Fibroblast of villous mesenchyme (primary cell): ENCODE data around the gene CACNA1C. TPM values are rescaled to one million over a fixed set of nuclear protein-coding genes. Genes with fewer than 3 reads are reported as not detected.

Experiments used
- DNase-seq: peaks from one replicate; pipeline ENCODE4 v3.0.0-alpha.2; 2010; ENCODE audit warnings: low read depth
- H3K4me3 ChIP-seq: 2 replicates; pipeline ENCODE4 v1.5.1; 2011; ENCODE audit warnings: low read depth, mild to moderate bottlenecking, low read length
- total RNA-seq: library from RNA; depleted of rRNA; stranded (reverse); fragments of >200 nt; gene quantifications from 2 replicates; pipeline ENCODE4 v1.2.3, GENCODE V29; 2012
- TF ChIP-seq, protein P1 (sequence below): IDR thresholded peaks from 2 replicates; pipeline ENCODE4 v1.5.1; 2012; ENCODE audit warnings: low read depth, mild to moderate bottlenecking, low read length; ENCODE audit not compliant: insufficient read depth

Gene CACNA1C
- total RNA-seq, 1 donor: 11.7 TPM

DNA sequence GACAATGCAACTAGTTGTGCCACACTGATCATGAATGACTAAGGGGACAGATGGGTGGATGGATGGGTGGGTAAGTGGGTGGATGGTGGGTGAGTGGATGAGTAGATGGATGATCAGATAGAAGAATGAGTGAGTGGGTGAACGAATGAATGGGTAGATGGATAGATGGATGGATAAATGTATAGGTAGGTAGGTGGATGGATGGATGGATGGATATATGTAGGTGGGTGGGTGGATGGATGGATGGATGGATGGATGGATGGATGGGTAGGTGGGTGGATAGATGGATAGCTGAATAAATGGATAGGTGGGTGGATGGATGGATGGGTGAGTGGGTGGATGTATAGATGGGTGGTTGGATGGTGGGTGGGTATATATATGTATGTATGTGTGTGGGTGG lies 393.2 kb downstream of the CACNA1C start:
- H3K4me3 ChIP-seq: no peak overlapping the region
- TF ChIP-seq, protein P1, sequence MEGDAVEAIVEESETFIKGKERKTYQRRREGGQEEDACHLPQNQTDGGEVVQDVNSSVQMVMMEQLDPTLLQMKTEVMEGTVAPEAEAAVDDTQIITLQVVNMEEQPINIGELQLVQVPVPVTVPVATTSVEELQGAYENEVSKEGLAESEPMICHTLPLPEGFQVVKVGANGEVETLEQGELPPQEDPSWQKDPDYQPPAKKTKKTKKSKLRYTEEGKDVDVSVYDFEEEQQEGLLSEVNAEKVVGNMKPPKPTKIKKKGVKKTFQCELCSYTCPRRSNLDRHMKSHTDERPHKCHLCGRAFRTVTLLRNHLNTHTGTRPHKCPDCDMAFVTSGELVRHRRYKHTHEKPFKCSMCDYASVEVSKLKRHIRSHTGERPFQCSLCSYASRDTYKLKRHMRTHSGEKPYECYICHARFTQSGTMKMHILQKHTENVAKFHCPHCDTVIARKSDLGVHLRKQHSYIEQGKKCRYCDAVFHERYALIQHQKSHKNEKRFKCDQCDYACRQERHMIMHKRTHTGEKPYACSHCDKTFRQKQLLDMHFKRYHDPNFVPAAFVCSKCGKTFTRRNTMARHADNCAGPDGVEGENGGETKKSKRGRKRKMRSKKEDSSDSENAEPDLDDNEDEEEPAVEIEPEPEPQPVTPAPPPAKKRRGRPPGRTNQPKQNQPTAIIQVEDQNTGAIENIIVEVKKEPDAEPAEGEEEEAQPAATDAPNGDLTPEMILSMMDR: no peak
- no peak for DNase-seq

DNA sequence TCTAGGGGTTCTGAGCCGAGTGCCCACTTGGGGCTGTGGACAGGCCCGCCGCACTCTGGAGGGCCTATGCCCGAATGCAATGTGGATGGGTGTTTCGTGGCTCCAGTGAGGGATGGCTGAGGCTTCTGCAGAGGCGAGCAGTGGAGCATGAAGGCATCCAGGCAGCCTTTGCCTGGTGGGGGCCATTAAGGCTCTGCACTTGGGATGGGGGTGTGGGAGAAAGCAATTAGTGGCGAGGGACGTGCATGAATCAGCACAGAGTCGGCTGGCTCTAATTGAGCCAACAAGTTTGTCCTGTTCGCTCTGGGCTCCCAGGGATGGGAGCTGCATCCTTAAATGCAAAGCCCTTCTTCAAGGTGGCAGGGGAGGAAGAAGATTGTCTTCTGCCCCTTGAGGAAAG lies 395.1 kb downstream of the CACNA1C start:
- TF ChIP-seq, protein P1: no peak
- no peak for DNase-seq
- H3K4me3 ChIP-seq: no peak overlapping the region

DNA sequence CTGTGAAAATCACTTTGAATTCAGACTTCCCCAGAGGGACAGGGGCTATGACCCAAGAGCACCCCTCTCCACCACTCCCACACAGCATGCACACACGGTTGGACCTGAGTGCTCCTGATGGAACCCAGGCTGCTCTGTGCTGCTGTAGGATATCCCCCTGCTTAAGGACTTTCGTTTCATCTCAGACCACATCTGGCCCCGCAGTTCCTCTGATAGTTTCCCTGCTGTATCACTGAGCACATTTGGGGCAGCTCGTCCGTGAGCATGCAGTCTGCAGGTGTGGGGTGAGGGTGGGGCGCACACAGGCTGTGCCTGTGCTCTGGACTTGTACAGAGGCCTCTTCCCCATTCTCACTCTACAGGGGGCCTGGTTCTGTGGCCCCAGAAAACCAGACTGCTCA lies 396.8 kb downstream of the CACNA1C start:
- H3K4me3 ChIP-seq: no peak overlapping the region
- no peak for DNase-seq
- TF ChIP-seq, protein P1: no peak

DNA sequence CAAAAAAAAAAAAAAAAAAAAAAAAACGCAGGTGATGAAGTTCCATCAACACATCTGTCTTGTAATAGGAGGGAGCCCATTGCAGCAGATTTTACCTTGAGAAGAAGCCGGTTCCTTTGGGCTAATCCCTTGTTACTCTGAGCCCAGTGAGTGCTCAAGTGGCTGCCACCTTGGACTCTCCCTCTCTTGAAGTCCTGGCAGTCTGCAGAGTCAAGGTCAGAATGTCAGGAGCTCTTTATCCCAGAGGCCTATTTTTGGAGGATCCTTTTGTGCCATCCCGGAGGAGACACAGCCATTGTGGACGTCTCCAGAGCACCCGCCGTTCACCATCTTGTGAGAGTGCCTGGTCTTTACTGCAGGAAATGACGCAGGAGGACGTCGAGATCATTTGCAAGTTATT lies 397.8 kb downstream of the CACNA1C start:
- H3K4me3 ChIP-seq: no peak overlapping the region
- DNase-seq: no peak
- TF ChIP-seq, protein P1: no peak

DNA sequence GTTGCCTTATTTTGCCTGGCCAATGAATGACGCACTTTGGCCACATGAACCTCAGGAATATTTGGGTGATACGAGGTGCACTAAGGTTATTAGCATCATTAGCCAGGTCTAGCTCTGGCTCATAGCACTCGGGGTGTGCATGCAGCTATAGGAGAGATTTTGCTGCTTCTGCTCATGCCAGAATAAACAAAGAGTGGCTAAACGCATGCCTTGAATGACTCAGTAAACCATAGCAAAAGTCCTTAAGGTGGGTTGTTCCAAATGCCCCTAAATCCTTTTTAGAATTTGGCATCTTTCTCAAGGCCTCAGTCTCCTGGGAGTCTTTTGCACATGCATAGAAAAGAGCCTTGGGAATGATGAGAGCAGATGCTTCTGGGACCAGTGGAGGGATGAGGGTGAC lies 398.2 kb downstream of the CACNA1C start:
- DNase-seq: no peak
- H3K4me3 ChIP-seq: no peak overlapping the region
- TF ChIP-seq, protein P1: no peak

DNA sequence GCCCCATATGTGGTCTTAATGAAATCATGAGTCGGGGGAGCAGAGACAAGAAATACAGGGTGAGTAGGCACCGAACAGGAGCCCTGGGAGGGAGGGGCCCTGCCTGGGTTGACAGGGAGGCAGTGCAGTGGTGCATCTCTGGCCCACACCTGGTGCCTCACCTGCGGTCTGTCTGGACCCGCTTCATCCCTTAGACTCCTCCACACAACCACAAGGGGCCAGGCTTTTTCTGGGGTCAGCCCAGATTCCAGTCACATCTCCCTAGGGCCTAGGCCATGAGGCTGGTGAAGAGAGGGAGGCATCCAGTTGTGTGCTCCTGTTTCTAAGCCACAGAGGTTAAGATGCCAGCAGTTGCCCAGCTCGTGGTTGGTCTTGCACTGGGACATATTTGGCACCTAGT lies 398.7 kb downstream of the CACNA1C start:
- H3K4me3 ChIP-seq: no peak overlapping the region
- DNase-seq: no peak
- TF ChIP-seq, protein P1: no peak

DNA sequence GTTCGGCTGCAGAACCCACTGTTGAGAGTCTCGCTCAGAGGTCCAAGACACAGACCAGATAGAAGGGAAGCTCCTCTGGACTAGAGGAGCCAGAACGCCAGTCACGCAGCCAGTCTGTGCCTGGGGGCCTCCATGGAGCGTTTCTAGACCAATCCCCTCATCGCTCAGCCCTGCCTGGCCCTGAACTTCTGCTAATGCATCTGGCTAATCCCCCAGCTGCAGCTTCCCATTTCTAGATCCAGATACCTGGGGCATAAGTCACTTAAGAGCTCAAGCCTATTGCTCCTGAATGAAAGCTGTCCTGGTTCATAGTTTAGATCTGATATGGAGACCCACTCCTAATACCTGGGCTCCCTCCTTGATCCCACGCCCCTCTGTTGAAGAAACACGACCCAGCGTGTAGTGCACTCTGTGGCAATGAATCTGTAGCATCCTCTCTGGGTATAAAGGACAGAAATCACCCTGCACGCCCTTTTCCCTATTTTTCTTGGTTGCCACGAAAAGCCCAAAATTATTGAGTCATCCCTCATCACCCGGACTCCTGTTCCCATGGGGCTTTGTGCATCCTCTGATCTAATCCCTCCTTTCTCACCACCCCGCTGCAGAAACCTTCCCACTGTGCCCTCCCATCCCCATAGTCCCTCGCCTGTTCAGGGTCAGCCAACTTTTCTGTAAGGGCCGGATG lies 400.4 kb downstream of the CACNA1C start:
- no peak overlapping the region for H3K4me3 ChIP-seq
- TF ChIP-seq, protein P1: no peak
- DNase-seq: no peak
